ENCODE results near the gene SLC4A8.

The SLC4A8 gene

DNA sequence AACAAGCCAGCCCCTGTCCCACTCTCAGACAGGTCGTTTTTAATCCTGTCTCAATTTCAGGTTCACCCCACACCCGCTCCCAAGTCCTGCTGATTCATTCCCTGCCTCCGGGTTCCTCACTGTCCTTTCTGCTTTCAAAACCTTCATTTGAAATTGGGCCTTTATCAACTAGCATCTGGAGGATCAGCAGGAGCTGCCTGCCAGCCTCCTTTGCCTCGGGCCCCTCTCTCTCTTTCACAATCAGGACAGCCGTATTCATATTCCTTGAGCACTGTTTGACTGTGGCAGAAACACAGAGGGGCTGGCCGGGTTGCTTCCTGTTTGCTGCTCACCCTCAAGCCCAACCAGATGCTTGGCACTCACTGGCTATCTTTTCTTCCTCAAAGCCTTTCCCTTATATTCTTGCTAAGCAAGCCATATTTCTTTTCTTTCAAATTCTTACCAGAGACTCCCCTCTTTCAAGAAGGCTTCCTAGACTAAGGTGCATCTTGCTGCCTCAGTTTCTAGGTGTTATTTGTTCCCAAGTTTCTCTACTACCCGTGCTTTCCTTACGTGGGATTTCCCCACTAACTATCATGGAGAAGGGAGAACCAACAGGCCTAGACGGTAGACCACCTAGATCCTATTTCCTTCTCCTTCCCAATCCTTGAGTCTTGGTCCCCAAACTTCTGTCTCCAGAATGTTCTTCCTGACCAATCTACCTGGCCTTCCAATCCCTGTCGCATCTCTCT is 36.4 kb upstream of the SLC4A8 start:
- H3K4me1 ChIP-seq (ENCODE audit: control insufficient read depth, insufficient read depth, low read length), result peaks cover 8% of the 10 kb centered on the region
- H3K4me3 ChIP-seq (ENCODE audit: low read length in 2 of 2), result no peak overlapping the region
- no peaks in the 10 kb centered on the region for H3K9me3 ChIP-seq (ENCODE audit: control insufficient read depth in 2 of 2, low read length in 2 of 2)
- H3K27ac ChIP-seq (ENCODE audit: low read length), result no peak overlapping the region
- no peak overlapping the region for H3K9ac ChIP-seq (ENCODE audit: low read length in 2 of 2)
- H3K27me3 ChIP-seq (ENCODE audit: control insufficient read depth in 1 of 2, insufficient read depth in 2 of 2, low read length in 2 of 2), result peaks cover 5 to 19% of the 10 kb centered on the region in 2 donors
- no peaks in the 10 kb centered on the region for H3K36me3 ChIP-seq (ENCODE audit: control insufficient read depth in 2 of 2, insufficient read depth in 2 of 2, low read length in 2 of 2)

DNA sequence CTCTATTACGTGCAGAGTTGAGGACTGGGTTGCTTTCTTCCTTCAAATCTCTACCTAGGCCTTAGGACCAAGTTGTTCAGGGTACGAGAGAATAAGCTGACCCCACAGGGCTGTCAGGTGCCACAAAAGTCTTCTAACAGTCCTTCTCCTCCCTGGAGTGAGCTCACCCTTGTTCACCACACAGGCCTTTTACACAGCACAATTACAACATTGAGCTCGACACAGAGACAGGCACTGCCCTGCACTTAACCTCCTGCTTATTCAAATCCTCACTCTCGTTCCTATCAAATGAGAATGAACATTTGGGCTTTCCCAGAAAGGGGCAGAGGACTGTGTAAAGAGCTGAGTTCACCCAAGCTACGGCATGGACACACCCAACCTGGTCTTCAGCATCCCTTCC is 35.8 kb upstream of the SLC4A8 start:
- H3K9me3 ChIP-seq (ENCODE audit: control insufficient read depth in 2 of 2, low read length in 2 of 2), result no peaks in the 10 kb centered on the region
- H3K27ac ChIP-seq (ENCODE audit: low read length), result no peak overlapping the region
- peaks cover 7 to 21% of the 10 kb centered on the region in 2 donors for H3K27me3 ChIP-seq (ENCODE audit: control insufficient read depth in 1 of 2, insufficient read depth in 2 of 2, low read length in 2 of 2)
- H3K9ac ChIP-seq (ENCODE audit: low read length in 2 of 2), result no peak overlapping the region
- H3K36me3 ChIP-seq (ENCODE audit: control insufficient read depth in 2 of 2, insufficient read depth in 2 of 2, low read length in 2 of 2), result no peaks in the 10 kb centered on the region
- H3K4me3 ChIP-seq (ENCODE audit: low read length in 2 of 2), result no peak overlapping the region
- peaks cover 8% of the 10 kb centered on the region for H3K4me1 ChIP-seq (ENCODE audit: control insufficient read depth, insufficient read depth, low read length)

DNA sequence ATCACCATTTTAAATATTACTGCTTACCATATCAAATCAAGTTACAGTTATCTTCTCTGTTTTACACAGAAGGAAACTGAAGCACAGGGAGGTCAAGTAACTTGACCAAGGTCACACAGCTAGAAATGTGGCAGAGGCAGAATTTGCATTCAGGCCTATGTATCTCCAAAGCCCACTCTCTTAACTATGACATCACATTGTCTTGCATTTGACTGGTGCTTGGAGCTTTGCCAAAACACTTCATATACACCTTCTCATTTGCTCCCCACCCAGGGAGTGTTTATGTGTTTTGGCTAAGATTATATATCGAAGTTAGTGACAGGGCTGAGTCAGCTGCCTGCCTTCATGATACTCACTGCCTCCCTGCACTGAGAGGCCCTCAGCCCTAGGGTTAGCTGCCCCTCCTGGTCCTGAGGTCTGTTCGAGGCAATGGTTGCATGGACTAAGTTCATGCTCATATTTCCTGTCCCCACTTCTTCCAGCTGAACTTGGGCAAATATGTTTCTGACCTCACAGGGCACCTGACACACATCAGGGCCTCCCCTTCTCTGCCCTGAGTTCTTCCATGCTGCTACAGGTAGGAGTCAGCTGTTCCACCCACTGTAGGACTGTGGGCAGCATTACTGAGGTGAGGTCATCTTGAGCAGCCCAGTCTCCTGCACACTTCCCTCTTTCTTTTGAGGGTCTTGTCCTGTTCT is 35.2 kb upstream of the SLC4A8 start:
- no peak overlapping the region for H3K27ac ChIP-seq (ENCODE audit: low read length)
- no peaks in the 10 kb centered on the region for H3K9me3 ChIP-seq (ENCODE audit: control insufficient read depth in 2 of 2, low read length in 2 of 2)
- H3K4me3 ChIP-seq (ENCODE audit: low read length in 2 of 2), result no peak overlapping the region
- H3K27me3 ChIP-seq (ENCODE audit: control insufficient read depth in 1 of 2, insufficient read depth in 2 of 2, low read length in 2 of 2), result peaks cover 9 to 24% of the 10 kb centered on the region in 2 donors
- H3K4me1 ChIP-seq (ENCODE audit: control insufficient read depth, insufficient read depth, low read length), result peaks cover 8% of the 10 kb centered on the region
- H3K9ac ChIP-seq (ENCODE audit: low read length in 2 of 2), result no peak overlapping the region
- H3K36me3 ChIP-seq (ENCODE audit: control insufficient read depth in 2 of 2, insufficient read depth in 2 of 2, low read length in 2 of 2), result no peaks in the 10 kb centered on the region

DNA sequence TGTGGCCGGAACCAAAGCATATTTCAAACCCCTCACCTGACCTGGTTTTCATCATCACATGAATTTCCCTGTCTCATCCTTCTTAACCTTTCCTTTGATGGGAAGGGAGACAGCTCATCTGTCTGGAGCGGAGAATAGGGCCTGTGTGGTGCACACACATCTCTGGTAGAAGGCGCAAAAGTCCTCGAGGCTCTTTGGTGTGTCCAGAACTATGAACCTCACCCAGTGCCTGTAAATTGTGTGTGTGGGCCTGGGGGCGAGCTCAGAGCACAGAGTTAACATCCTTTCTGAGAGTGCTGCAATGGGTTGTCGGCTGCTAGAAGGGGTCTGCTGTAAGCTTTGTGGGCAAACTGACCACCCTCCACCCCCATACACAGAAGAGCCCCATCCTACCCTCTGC is 34.2 kb upstream of the SLC4A8 start:
- Histone ChIP-seq H3K9me3 (ENCODE audit: control insufficient read depth in 2 of 2, low read length in 2 of 2) (no peaks in the 10 kb centered on the region), H3K27me3 (ENCODE audit: control insufficient read depth in 1 of 2, insufficient read depth in 2 of 2, low read length in 2 of 2) (peaks cover 9 to 24% of the 10 kb centered on the region in 2 donors), H3K27ac (ENCODE audit: low read length) (no peak overlapping the region), H3K36me3 (ENCODE audit: control insufficient read depth in 2 of 2, insufficient read depth in 2 of 2, low read length in 2 of 2) (no peaks in the 10 kb centered on the region), H3K4me1 (ENCODE audit: control insufficient read depth, insufficient read depth, low read length) (peaks cover 8% of the 10 kb centered on the region), H3K9ac (ENCODE audit: low read length in 2 of 2) (no peak overlapping the region), H3K4me3 (ENCODE audit: low read length in 2 of 2) (no peak overlapping the region)

DNA sequence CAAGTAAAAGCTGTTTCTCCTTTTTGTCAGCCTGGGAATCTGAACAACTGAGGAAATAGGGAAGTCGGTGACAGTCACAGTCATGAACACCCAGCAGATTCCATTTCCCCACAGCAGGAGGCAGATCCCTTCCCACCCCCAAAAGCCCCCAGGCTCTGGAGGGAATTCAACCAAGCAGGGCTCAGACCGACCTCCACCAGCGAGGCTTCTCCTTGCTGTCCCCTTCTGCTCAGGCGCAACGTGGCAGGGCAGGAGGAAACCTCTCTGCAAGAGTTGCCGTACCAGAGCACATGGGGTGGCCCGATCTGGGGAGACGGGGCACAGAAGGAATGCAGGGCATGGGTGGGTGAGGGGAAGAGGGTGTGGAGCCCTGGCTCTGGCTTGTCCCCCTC is 33.7 kb upstream of the SLC4A8 start:
- peak overlapping the region; percentile 51 to 64 for H3K4me3 ChIP-seq (ENCODE audit: low read length in 2 of 2)
- H3K9me3 ChIP-seq (ENCODE audit: control insufficient read depth in 2 of 2, low read length in 2 of 2), result no peaks in the 10 kb centered on the region
- H3K9ac ChIP-seq (ENCODE audit: low read length in 2 of 2), result peak overlapping the region in 1 of 2 donors; percentile 20
- peaks cover 9 to 24% of the 10 kb centered on the region in 2 donors for H3K27me3 ChIP-seq (ENCODE audit: control insufficient read depth in 1 of 2, insufficient read depth in 2 of 2, low read length in 2 of 2)
- no peak overlapping the region for H3K27ac ChIP-seq (ENCODE audit: low read length)
- no peaks in the 10 kb centered on the region for H3K36me3 ChIP-seq (ENCODE audit: control insufficient read depth in 2 of 2, insufficient read depth in 2 of 2, low read length in 2 of 2)
- peaks cover 8% of the 10 kb centered on the region for H3K4me1 ChIP-seq (ENCODE audit: control insufficient read depth, insufficient read depth, low read length)

DNA sequence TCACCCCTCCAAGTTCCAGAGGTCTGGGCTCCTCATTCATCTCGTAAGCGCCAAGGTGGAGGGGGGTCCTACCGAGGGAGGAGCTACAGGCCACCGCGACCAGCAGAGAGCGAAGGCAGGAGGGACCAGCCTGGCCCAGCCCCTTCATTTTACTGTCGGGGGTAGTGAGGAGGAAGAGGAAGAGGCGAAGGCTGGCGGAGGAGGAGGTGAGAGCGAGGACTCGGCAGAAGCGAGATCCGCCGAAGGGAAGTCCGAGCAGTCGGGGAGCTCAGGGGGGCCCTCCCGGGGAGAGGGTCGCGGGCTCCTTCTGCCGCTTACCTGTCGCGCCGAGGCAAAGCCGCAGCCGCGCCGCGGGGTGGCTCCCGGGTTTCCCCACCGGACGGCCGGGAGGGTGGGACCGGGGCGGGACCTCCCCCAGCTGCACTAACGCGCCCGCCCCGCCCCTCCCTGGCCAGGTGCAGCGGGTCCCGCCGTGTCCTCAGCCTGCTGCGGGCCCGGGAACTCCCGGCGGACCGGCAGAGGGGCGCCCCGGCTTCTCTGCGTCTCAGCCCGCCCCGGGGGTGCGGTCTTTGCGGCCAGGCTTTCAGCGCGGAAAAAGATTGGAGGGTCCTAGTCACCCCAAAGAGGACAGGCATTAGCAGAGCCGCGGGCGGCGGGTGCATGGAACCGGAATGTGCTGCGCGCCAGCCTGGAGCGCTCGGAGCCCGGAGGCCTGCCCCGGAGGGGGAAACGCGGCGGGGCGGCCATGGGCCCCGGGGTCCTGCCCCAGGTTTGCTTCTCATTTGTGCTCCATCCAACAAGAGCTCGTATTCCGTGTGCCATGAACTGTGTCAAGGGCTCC is 33.1 kb upstream of the SLC4A8 start, which contains the start of gene GALNT6:
TSS of gene GALNT6 (minus strand) at position 124 of the 841 bp plus-strand sequence. CDS start 11,625 bp downstream, outside the sequence.
- peaks cover 9 to 24% of the 10 kb centered on the region in 2 donors for H3K27me3 ChIP-seq (ENCODE audit: control insufficient read depth in 1 of 2, insufficient read depth in 2 of 2, low read length in 2 of 2)

DNA sequence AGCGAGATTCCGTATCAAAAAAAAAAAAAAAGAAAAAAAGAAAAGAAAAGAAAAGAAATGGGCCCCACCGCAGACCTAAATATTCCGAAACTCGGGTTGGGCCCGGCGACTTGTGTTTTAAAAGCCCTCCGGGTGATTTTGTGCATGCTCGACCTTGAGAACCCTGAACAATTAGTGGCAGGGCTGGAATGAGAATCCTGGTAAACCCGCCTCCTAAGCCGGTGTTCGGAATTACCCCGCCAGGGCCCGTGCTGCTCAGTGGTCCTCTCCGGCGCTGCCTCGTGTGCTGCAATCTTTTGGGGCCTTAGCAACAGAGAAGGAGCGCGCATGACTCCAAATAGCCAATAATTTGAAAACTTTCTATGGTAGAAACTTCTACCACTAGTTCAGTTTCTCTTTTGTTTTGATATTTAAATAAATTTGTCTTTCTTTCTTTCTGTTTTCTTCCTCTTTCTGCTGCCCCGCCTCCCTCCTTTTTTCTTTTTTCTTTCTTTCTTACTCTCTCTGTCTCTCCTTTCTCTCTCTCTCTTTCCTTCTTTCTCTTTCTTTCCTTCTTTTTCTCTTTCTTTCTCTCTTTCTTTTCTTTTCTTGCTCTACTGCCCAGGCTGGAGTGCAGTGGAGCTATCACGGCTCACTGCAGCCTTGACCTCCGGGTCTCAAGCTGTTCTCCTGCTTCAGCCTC is 31.9 kb upstream of the SLC4A8 start:
- Histone ChIP-seq H3K4me1 (ENCODE audit: control insufficient read depth, insufficient read depth, low read length) (peaks cover 8% of the 10 kb centered on the region), H3K27ac (ENCODE audit: low read length) (no peak overlapping the region), H3K4me3 (ENCODE audit: low read length in 2 of 2) (peak overlapping the region in 1 of 2 donors; percentile 55)

More for the DNA sequence above, 33.1 kb upstream of the SLC4A8 start, which contains the start of gene GALNT6:
- Histone ChIP-seq H3K4me3 (ENCODE audit: low read length in 2 of 2) (peak within 1 kb of the TSS; percentile 51 to 64), H3K4me1 (ENCODE audit: control insufficient read depth, insufficient read depth, low read length) (peaks cover 8% of the 10 kb centered on the region), H3K36me3 (ENCODE audit: control insufficient read depth in 2 of 2, insufficient read depth in 2 of 2, low read length in 2 of 2) (no peaks in the 10 kb centered on the region), H3K27ac (ENCODE audit: low read length) (no peak within 1 kb of the TSS), H3K9ac (ENCODE audit: low read length in 2 of 2) (peak within 1 kb of the TSS in 1 of 2 donors; percentile 20), H3K9me3 (ENCODE audit: control insufficient read depth in 2 of 2, low read length in 2 of 2) (no peaks in the 10 kb centered on the region)

DNA sequence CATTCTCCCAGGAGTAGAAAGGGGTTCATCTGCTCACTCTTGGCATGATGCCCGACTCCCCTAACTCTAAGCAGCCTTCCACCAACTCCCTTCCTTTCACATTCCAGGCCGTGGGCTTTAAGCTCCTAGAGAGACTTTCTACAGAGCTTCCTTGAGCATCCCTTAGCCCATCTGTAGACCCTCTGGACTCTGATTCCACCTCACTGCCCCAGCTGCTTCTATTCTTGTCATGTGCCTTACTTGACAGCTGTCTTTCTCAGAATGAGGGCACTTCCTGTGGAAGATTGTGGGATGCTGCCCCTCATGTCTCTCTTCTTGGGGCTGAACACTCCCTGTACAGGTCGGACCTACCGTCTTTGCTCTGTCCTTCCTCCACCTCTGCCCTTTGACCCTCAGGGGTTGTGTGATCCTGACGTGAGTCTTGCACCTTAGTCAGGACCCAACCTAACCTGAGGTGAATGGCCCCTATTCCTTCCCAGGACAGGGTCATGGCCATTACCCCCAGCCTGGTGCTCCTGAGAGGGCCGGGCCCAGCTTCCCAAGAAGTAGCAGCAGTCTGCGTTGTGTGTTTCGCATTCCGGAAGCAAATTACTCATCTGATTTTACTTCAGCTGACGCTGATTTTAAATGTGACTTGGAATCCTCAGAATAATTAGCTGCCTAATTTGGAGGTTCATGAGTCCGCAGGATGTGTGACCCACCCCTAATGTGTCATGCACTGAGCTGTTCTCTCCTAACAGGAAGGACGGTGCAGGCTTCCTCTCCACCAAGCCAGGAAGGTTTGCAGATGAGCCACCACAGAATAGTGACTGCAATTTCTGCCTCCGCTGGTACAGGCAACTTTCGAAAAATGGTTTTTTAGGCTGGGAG is 30.7 kb upstream of the SLC4A8 start:
- Histone ChIP-seq H3K36me3 (ENCODE audit: control insufficient read depth in 2 of 2, insufficient read depth in 2 of 2, low read length in 2 of 2) (no peaks in the 10 kb centered on the region), H3K9me3 (ENCODE audit: control insufficient read depth in 2 of 2, low read length in 2 of 2) (no peaks in the 10 kb centered on the region), H3K27me3 (ENCODE audit: control insufficient read depth in 1 of 2, insufficient read depth in 2 of 2, low read length in 2 of 2) (peaks cover 9 to 24% of the 10 kb centered on the region in 2 donors), H3K4me1 (ENCODE audit: control insufficient read depth, insufficient read depth, low read length) (peaks cover 8% of the 10 kb centered on the region), H3K9ac (ENCODE audit: low read length in 2 of 2) (no peak overlapping the region), H3K27ac (ENCODE audit: low read length) (no peak overlapping the region), H3K4me3 (ENCODE audit: low read length in 2 of 2) (no peak overlapping the region)

More for the DNA sequence above, 31.9 kb upstream of the SLC4A8 start:
- peaks cover 9 to 24% of the 10 kb centered on the region in 2 donors for H3K27me3 ChIP-seq (ENCODE audit: control insufficient read depth in 1 of 2, insufficient read depth in 2 of 2, low read length in 2 of 2)
- H3K9ac ChIP-seq (ENCODE audit: low read length in 2 of 2), result no peak overlapping the region
- no peaks in the 10 kb centered on the region for H3K36me3 ChIP-seq (ENCODE audit: control insufficient read depth in 2 of 2, insufficient read depth in 2 of 2, low read length in 2 of 2)
- H3K9me3 ChIP-seq (ENCODE audit: control insufficient read depth in 2 of 2, low read length in 2 of 2), result no peaks in the 10 kb centered on the region

DNA sequence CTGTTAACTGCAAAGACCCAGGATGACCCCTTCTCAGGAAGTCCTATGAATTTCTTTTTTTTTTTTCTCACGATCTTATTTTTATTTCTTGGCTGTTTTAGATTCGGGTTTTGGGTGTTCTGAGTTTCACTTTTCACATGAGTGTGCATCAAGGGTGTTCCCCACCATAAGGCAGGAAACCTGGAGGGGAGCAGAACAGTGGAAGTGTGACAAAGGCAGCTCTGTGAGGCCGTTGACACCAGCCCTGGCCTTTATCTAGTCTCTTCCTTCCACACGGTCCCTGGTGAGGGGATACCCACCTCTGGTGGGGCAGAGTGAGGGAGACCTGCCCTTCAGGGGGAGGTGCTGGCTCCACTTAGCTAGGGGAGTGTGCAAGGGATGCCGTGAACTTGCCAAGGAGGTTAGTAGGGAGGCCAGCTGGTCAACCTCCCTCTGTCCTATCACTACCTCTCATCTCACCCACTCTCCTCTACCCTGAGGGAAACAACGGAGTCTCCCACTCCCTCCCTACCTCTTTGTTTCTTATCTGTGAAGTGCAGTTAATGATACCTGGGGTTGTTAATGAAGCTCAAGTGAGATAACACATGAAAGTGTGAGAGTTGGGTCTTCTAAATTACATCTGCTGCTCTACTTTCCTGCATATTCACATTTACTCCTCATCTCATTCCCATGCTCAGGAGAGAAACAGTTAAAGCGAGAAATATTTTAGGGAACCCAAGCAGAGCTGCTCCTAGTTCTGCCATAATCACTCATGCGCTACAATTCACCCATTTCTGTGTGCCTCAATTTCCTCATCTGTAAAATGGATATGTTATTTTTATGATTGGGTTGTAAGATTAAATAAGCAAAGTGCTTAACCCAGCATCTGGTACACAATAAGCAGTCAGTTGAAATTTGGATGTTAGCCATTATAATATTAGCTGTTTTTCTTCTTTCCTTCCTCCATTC is 29.1 kb upstream of the SLC4A8 start:
- Histone ChIP-seq H3K36me3 (ENCODE audit: control insufficient read depth in 2 of 2, insufficient read depth in 2 of 2, low read length in 2 of 2) (no peaks in the 10 kb centered on the region), H3K27me3 (ENCODE audit: control insufficient read depth in 1 of 2, insufficient read depth in 2 of 2, low read length in 2 of 2) (peaks cover 9 to 21% of the 10 kb centered on the region in 2 donors), H3K4me3 (ENCODE audit: low read length in 2 of 2) (no peak overlapping the region), H3K4me1 (ENCODE audit: control insufficient read depth, insufficient read depth, low read length) (peaks cover 8% of the 10 kb centered on the region), H3K9ac (ENCODE audit: low read length in 2 of 2) (no peak overlapping the region), H3K27ac (ENCODE audit: low read length) (no peak overlapping the region), H3K9me3 (ENCODE audit: control insufficient read depth in 2 of 2, low read length in 2 of 2) (no peaks in the 10 kb centered on the region)

All from stomach smooth muscle (tissue), 2 donors.